Femur (tissue), 1 donor: ENCODE data around the gene AGFG2.
A peak's percentile ranks its signal among the peaks of the same experiment; 100 is the strongest.

Source experiments
- DNase-seq: peaks from one replicate; pipeline ENCODE4 v3.0.0-alpha.2; 2017

AGFG2 gene

GRCh38 chr7:100573691-100574361 is 34.8 kb downstream of the AGFG2 start, which contains the start of gene SAP25:
Gene SAP25, minus strand, starts transcription at chr7:100573900. Its CDS starts 158 bp downstream, at chr7:100573742.
- no peak for DNase-seq

GRCh38 chr7:100574362-100575205 is 35.6 kb downstream of the AGFG2 start:
- no peak for DNase-seq

GRCh38 chr7:100575206-100575631 is 36.2 kb downstream of the AGFG2 start:
- DNase-seq: no peak

GRCh38 chr7:100575746-100576383 is 36.9 kb downstream of the AGFG2 start:
- DNase-seq: no peak

GRCh38 chr7:100576384-100576993 is 37.5 kb downstream of the AGFG2 start:
- no peak for DNase-seq

- no peak for DNase-seq
These were observed 38.1 kb downstream of the AGFG2 start for GRCh38 chr7:100577103-100577502.

- DNase-seq: no peak
These were observed 38.5 kb downstream of the AGFG2 start for GRCh38 chr7:100577507-100577906.

GRCh38 chr7:100578246-100579183 is 39.5 kb downstream of the AGFG2 start:
- no peak for DNase-seq

- no peak for DNase-seq
These were observed 41.7 kb downstream of the AGFG2 start for GRCh38 chr7:100580466-100581283.

- no peak for DNase-seq
These were observed 43.1 kb downstream of the AGFG2 start for GRCh38 chr7:100582041-100582579.

GRCh38 chr7:100582650-100583049 is 43.6 kb downstream of the AGFG2 start:
- no peak for DNase-seq

GRCh38 chr7:100583132-100584053 is 44.4 kb downstream of the AGFG2 start:
- DNase-seq: peak; percentile 37

- no peak for DNase-seq
These were observed 45.2 kb downstream of the AGFG2 start for GRCh38 chr7:100584054-100584682.

- no peak for DNase-seq
These were observed 45.9 kb downstream of the AGFG2 start for GRCh38 chr7:100584683-100585510.

GRCh38 chr7:100585511-100586265 is 46.7 kb downstream of the AGFG2 start, which contains the start of gene LRCH4:
Gene LRCH4, minus strand, starts transcription at chr7:100586129. Its CDS starts 29 bp downstream, at chr7:100586100.
- no peak for DNase-seq

GRCh38 chr7:100586266-100587025 is 47.4 kb downstream of the AGFG2 start, which contains the start of gene FBXO24:
Gene FBXO24, plus strand, starts transcription at chr7:100586328. Its CDS starts 298 bp downstream, at chr7:100586626.
- DNase-seq: peak; percentile 100
